Measurements from ENCODE around the gene TAF1B.

DNA sequence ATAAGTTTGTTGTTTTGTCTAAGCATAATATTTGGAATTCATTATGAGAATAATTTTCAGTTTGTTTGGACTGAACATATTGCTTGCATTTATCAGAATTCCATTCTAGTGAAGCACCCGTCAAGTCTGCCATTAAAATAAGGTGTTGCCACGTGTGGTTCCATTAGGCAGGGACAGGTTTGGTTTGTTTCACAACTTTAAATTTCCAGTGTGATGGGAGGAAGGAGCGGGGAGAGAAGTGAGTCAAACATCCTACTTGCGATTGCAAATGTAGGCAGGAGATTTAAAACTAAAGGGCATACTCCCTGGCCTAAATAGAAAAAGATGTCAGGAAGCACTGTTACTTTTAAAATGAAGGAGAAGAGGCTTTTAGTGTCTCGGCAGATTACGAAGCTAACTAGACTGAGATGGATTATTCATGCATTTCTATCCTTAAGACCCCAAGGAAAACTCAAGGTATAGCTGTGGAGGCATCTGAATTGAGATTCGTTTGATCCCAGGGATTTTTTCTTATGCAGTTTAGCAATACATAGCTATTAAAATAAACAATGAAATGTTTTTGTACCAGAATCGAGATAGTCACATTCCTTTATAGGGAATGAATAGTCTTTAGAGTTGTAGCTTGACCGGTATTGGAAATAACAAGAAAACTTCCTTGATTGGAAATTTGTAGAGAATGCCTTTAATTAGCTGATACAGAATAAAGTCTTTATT, 128.0 kb downstream of the TAF1B start:
- TF ChIP-seq EZH2 (IDR thresholded peaks at IDR 0.05; ENCODE audit: low read length, missing control alignments): no peak
- TF ChIP-seq CTCF (conservative IDR thresholded peaks at IDR 0.05 in 1 of 2, IDR thresholded peaks at IDR 0.05 in 1 of 2; ENCODE audit: low read depth in 1 of 2, low read length in 2 of 2): no peak
